ENCODE measurements around the gene ATOSA.

GRCh38 chr15:52715411-52715810 is 36.2 kb upstream of the ATOSA start:
- TF ChIP-seq CTCF (IDR thresholded peaks at IDR 0.05), result no peak
- no peak for TF ChIP-seq POLR2A (IDR thresholded peaks at IDR 0.05)

All from heart left ventricle (tissue), 13 donors.